Keratinocyte (primary cell): Measurements from ENCODE around the gene DNAJC24. TPM values are rescaled to one million over a fixed set of nuclear protein-coding genes. Genes with fewer than 3 reads are reported as not detected.

Source experiments
- DNase-seq: peaks from one replicate; pipeline ENCODE4 v3.0.0-alpha.2; 2011; ENCODE audit warnings: low read depth, missing footprints, low spot score
- FAIRE-seq: peaks from 2 replicates; lab custom pipeline; 2011; peaks lifted over from hg19 to GRCh38; lab: Jason Lieb, UNC
- H2AFZ ChIP-seq: 2 replicates; pipeline ENCODE4 v1.6.0; 2012; ENCODE audit warnings: low read length, control low read depth, inconsistent platforms; ENCODE audit not compliant: control insufficient read depth
- H3K27ac ChIP-seq: 2 replicates; pipeline ENCODE4 v1.5.1; 2011; ENCODE audit warnings: low read length; ENCODE audit not compliant: control insufficient read depth, insufficient read depth
- H3K27me3 ChIP-seq: 3 replicates; pipeline ENCODE4 v1.6.0; 2011; ENCODE audit warnings: low read length; ENCODE audit not compliant: control insufficient read depth, insufficient read depth; ENCODE audit errors: extremely low read depth
- H3K36me3 ChIP-seq, 2 experiments: 2 replicates in 1 of 2; 3 replicates in 1 of 2; pipeline ENCODE4 v1.5.1; 2011; ENCODE audit warnings: low read length in 2 of 2, mild to moderate bottlenecking in 1 of 2; ENCODE audit not compliant: control insufficient read depth in 2 of 2, insufficient read depth in 2 of 2; ENCODE audit errors: extremely low read depth in 1 of 2
- H3K4me1 ChIP-seq: 3 replicates; pipeline ENCODE4 v1.5.1; 2011; ENCODE audit warnings: low read length; ENCODE audit not compliant: control insufficient read depth, insufficient read depth; ENCODE audit errors: extremely low read depth
- H3K4me2 ChIP-seq: 3 replicates; pipeline ENCODE4 v1.6.0; 2011; ENCODE audit warnings: low read depth, low read length; ENCODE audit not compliant: control insufficient read depth, insufficient read depth; ENCODE audit errors: extremely low read depth
- H3K4me3 ChIP-seq, 3 experiments: fragments of 200-600 bp in 1 of 3; sonication (generic) in 1 of 3; 2 replicates in 2 of 3; 3 replicates in 1 of 3; pipeline ENCODE4 v1.5.1; 2011 to 2016; ENCODE audit warnings: low read length in 3 of 3, mild to moderate bottlenecking in 3 of 3, control low read depth in 2 of 3, inconsistent platforms in 1 of 3, low read depth in 1 of 3, mixed read lengths in 1 of 3, mixed run types in 1 of 3, moderate library complexity in 1 of 3; ENCODE audit not compliant: control insufficient read depth in 2 of 3, insufficient read depth in 2 of 3; ENCODE audit errors: extremely low read depth in 1 of 3
- H3K79me2 ChIP-seq: 2 replicates; pipeline ENCODE4 v1.6.0; 2012; ENCODE audit warnings: low read length; ENCODE audit not compliant: control insufficient read depth, insufficient read depth
- H3K9ac ChIP-seq: 3 replicates; pipeline ENCODE4 v1.6.0; 2011; ENCODE audit warnings: low read length; ENCODE audit not compliant: control insufficient read depth, insufficient read depth; ENCODE audit errors: extremely low read depth
- H3K9me1 ChIP-seq: 3 replicates; pipeline ENCODE4 v1.6.0; 2011; ENCODE audit warnings: low read length; ENCODE audit not compliant: control insufficient read depth, insufficient read depth; ENCODE audit errors: extremely low read depth
- H3K9me3 ChIP-seq: 2 replicates; pipeline ENCODE4 v1.5.1; 2012; ENCODE audit warnings: low read depth, low read length; ENCODE audit not compliant: control insufficient read depth
- H4K20me1 ChIP-seq: 3 replicates; pipeline ENCODE4 v1.6.0; 2011; ENCODE audit warnings: low read length; ENCODE audit not compliant: control insufficient read depth, insufficient read depth; ENCODE audit errors: extremely low read depth
- CTCF ChIP-seq, 3 experiments: IDR thresholded peaks in 1 of 3; conservative IDR thresholded peaks in 1 of 3; optimal IDR thresholded peaks in 1 of 3; 2 replicates in 2 of 3; 3 replicates in 1 of 3; pipeline versions ENCODE3 to v1.5.1; 2011; ENCODE audit warnings: low read length in 3 of 3, mild to moderate bottlenecking in 3 of 3, moderate library complexity in 2 of 3, control low read depth in 1 of 3, inconsistent platforms in 1 of 3; ENCODE audit not compliant: insufficient read depth in 2 of 3; ENCODE audit errors: extremely low read depth in 1 of 3
- EZH2 ChIP-seq: IDR thresholded peaks from one replicate; pipeline ENCODE4 v1.6.1; 2012; ENCODE audit warnings: inconsistent platforms, mild to moderate bottlenecking, low read length, moderate library complexity
- dilution Hi-C: fragments of 300-500 bp; cut with MboI; formaldehyde crosslinking; loops from one replicate; pipeline ENCODE4 v1.7.0; 2020; ENCODE audit warnings: low sequenced_read_pairs; ENCODE audit not compliant: extremely low pct_ligation_motif_present
- polyA plus RNA-seq, 5 experiments: library from polyadenylated mRNA; depleted of rRNA in 3 of 5; stranded (reverse) in 3 of 5; stranded (forward) in 1 of 5; unstranded in 1 of 5; fragments of >200 nt; gene quantifications; 1 replicate in 1 of 5; 2 replicates in 3 of 5; 3 replicates in 1 of 5; pipeline versions ENCODE4 v1.2.1 to v1.2.3, GENCODE V29; 2011 to 2012; ENCODE audit warnings: missing spikeins in 2 of 5, low read depth in 1 of 5, low replicate concordance in 1 of 5

Gene DNAJC24
- polyA plus RNA-seq, 1 donor (not counting 4 experiments of a cell fraction or from before 2014, with no cell fraction given): 30.3 TPM

GRCh38 chr11:31417816-31418215, 48.2 kb downstream of the DNAJC24 start:
- Histone ChIP-seq H2AFZ (no peak overlapping the region), H3K4me3 (no peak overlapping the region), H3K9me3 (no peaks in the 10 kb centered on the region), H3K9me1 (no peaks in the 10 kb centered on the region), H3K27me3 (no peaks in the 10 kb centered on the region), H3K4me2 (no peak overlapping the region), H3K9ac (no peak overlapping the region), H4K20me1 (no peaks in the 10 kb centered on the region), H3K4me1 (no peaks in the 10 kb centered on the region), H3K79me2 (no peaks in the 10 kb centered on the region), H3K27ac (no peak overlapping the region), H3K36me3 (peaks cover 0 to 2% of the 10 kb centered on the region in 2 experiments)
- TF ChIP-seq EZH2 (no peak), CTCF (optimal IDR thresholded peaks at IDR 0.05 in 1 of 3, IDR thresholded peaks at IDR 0.05 in 1 of 3, conservative IDR thresholded peaks at IDR 0.05 in 1 of 3; ENCODE audit: extremely low read depth in 1 of 3, insufficient read depth in 2 of 3, low read length in 3 of 3) (no peak)
- no peak for DNase-seq
- dilution Hi-C loops: no loop called here
- FAIRE-seq: no peak

GRCh38 chr11:31419138-31419537, 49.5 kb downstream of the DNAJC24 start:
- H3K9me1 ChIP-seq: no peaks in the 10 kb centered on the region
- H3K4me1 ChIP-seq: no peaks in the 10 kb centered on the region
- no peaks in the 10 kb centered on the region for H3K9me3 ChIP-seq
- TF ChIP-seq EZH2: no peak
- no peak for TF ChIP-seq CTCF (optimal IDR thresholded peaks at IDR 0.05 in 1 of 3, IDR thresholded peaks at IDR 0.05 in 1 of 3, conservative IDR thresholded peaks at IDR 0.05 in 1 of 3; ENCODE audit: extremely low read depth in 1 of 3, insufficient read depth in 2 of 3, low read length in 3 of 3)
- H3K36me3 ChIP-seq: peaks cover 0 to 2% of the 10 kb centered on the region in 2 experiments
- no peaks in the 10 kb centered on the region for H3K27me3 ChIP-seq
- DNase-seq (no peak), FAIRE-seq (no peak)
- no peak overlapping the region for H2AFZ ChIP-seq
- no peak overlapping the region for H3K4me2 ChIP-seq
- dilution Hi-C loops: no loop called here
- H3K79me2 ChIP-seq: no peaks in the 10 kb centered on the region
- no peak overlapping the region for H3K9ac ChIP-seq
- no peak overlapping the region for H3K4me3 ChIP-seq
- H4K20me1 ChIP-seq: no peaks in the 10 kb centered on the region
- no peak overlapping the region for H3K27ac ChIP-seq
